Tibial nerve (tissue), 4 donors: Measurements from ENCODE around the gene SUSD2. TPM values are rescaled to one million over a fixed set of nuclear protein-coding genes. Genes with fewer than 3 reads are reported as not detected.
"Not testable (repeated sequence)": the region's sequence is repeated elsewhere in the genome, so short reads cannot be mapped to it uniquely, and the experiment has no call there.

Source experiments
- DNase-seq, 2 donors: peaks; one replicate each; pipeline ENCODE4 v3.0.0-alpha.2; 2019; ENCODE audit warnings: low spot score in 2 of 2
- H3K27ac ChIP-seq, 4 donors: fragments of 200-600 bp; sonication (generic) in 3 of 4; one replicate each; pipeline ENCODE4 v1.5.1; 2017 to 2019; ENCODE audit warnings: mild to moderate bottlenecking in 1 of 4
- H3K27me3 ChIP-seq, 2 donors: fragments of 200-600 bp; sonication (generic) in 1 of 2; one replicate each; pipeline versions ENCODE4 v1.5.1 to v1.6.0; 2017 to 2019
- H3K36me3 ChIP-seq, 3 donors: fragments of 200-600 bp; sonication (generic); one replicate each; pipeline ENCODE4 v1.5.1; 2018 to 2019
- H3K4me1 ChIP-seq, 4 donors: fragments of 200-600 bp; sonication (generic) in 3 of 4; one replicate each; pipeline ENCODE4 v1.5.1; 2017 to 2019
- H3K4me3 ChIP-seq, 4 donors: fragments of 200-600 bp; sonication (generic) in 3 of 4; one replicate each; pipeline ENCODE4 v1.5.1; 2017 to 2019; ENCODE audit warnings: mild to moderate bottlenecking in 1 of 4, moderate library complexity in 1 of 4
- H3K9me3 ChIP-seq, 4 donors: fragments of 200-600 bp; sonication (generic) in 3 of 4; one replicate each; pipeline ENCODE4 v1.5.1; 2017 to 2019
- CTCF ChIP-seq, 5 experiments: fragments of 200-600 bp in 3 of 5; fragments of 450-650 bp in 2 of 5; sonication (generic) in 3 of 5; IDR thresholded peaks; one replicate each; pipeline ENCODE4 v1.5.1; 2016 to 2019; ENCODE audit warnings: antibody characterized with exemption in 5 of 5, mild to moderate bottlenecking in 3 of 5, moderate library complexity in 2 of 5
- EP300 ChIP-seq, 2 donors: sonication (generic); formaldehyde crosslinking; IDR thresholded peaks; one replicate each; pipeline ENCODE4 v1.6.1; 2017; ENCODE audit warnings: antibody characterized with exemption in 2 of 2, mild to moderate bottlenecking in 1 of 2
- POLR2A ChIP-seq, 2 donors: fragments of 450-650 bp; IDR thresholded peaks; one replicate each; pipeline ENCODE4 v1.6.1; 2017; ENCODE audit warnings: antibody characterized with exemption in 2 of 2, mild to moderate bottlenecking in 2 of 2, moderate library complexity in 2 of 2
- WGBS, 2 donors: methylation state at CpG; one replicate each; pipeline ENCODE4 v1.1.5; 2018; 5-methylcytosine and 5-hydroxymethylcytosine counted together
- total RNA-seq, 4 donors: library from RNA; depleted of rRNA; stranded (reverse); fragments of >200 nt; gene quantifications; one replicate each; pipeline ENCODE4 v1.1.0, GENCODE V29; 2016

The SUSD2 gene
- total RNA-seq, 4 donors from 2014 or later, result 9.0 to 9.6 (median 9.4) TPM

- no peak overlapping the region for H3K27ac ChIP-seq
- no peak for DNase-seq
- H3K36me3 ChIP-seq, result no peaks in the 10 kb centered on the region
- no peak overlapping the region for H3K4me3 ChIP-seq
- peaks cover 0 to 28% (median 23%) of the 10 kb centered on the region in 4 donors for H3K4me1 ChIP-seq
- WGBS, 2 donors, result 83 to 85% methylated on average over 4 of the region's 4 CpGs
- TF ChIP-seq POLR2A (IDR thresholded peaks at IDR 0.05), result no peak
- TF ChIP-seq CTCF (IDR thresholded peaks at IDR 0.05), result no peak
- TF ChIP-seq EP300 (IDR thresholded peaks at IDR 0.05), result no peak
- H3K27me3 ChIP-seq, result no peaks in the 10 kb centered on the region
- no peaks in the 10 kb centered on the region for H3K9me3 ChIP-seq
Measured at GRCh38 chr22:24209687-24210086, 28.4 kb downstream of the SUSD2 start.

- not testable (repeated sequence) for DNase-seq, H3K36me3 ChIP-seq
Measured at GRCh38 chr22:24210409-24210808, 29.1 kb downstream of the SUSD2 start.

GRCh38 chr22:24211716-24212115 is 30.4 kb downstream of the SUSD2 start:
- not testable (repeated sequence) for DNase-seq, H3K36me3 ChIP-seq, H3K27ac ChIP-seq, H3K9me3 ChIP-seq, H3K27me3 ChIP-seq, H3K4me3 ChIP-seq
- WGBS, 2 donors, result 79 to 82% methylated on average over 5 of the region's 6 CpGs
- H3K4me1 ChIP-seq, result peaks cover 0 to 25% (median 18%) of the 10 kb centered on the region in 4 donors

More at GRCh38 chr22:24210409-24210808, 29.1 kb downstream of the SUSD2 start:
- H3K27me3 ChIP-seq, H3K9me3 ChIP-seq, H3K4me3 ChIP-seq, H3K27ac ChIP-seq: not testable (repeated sequence)
- WGBS, 2 donors, result 90 to 91% methylated on average over 11 of the region's 11 CpGs
- H3K4me1 ChIP-seq, result peaks cover 0 to 28% (median 23%) of the 10 kb centered on the region in 4 donors

GRCh38 chr22:24213111-24213510 is 31.8 kb downstream of the SUSD2 start:
- not testable (repeated sequence) for H3K9me3 ChIP-seq, H3K27ac ChIP-seq, H3K27me3 ChIP-seq, DNase-seq, H3K4me3 ChIP-seq, H3K36me3 ChIP-seq
- 93 to 96% methylated on average over 9 of the region's 9 CpGs for WGBS, 2 donors
- H3K4me1 ChIP-seq, result peaks cover 0 to 11% (median 6%) of the 10 kb centered on the region in 4 donors

- Histone ChIP-seq H3K27ac (no peak overlapping the region), H3K9me3 (no peaks in the 10 kb centered on the region), H3K4me3 (no peak overlapping the region), H3K4me1 (no peaks in the 10 kb centered on the region), H3K36me3 (peaks cover 0 to 9% (median 0%) of the 10 kb centered on the region in 3 donors), H3K27me3 (no peaks in the 10 kb centered on the region)
- TF ChIP-seq POLR2A (IDR thresholded peaks at IDR 0.05) (no peak), CTCF (IDR thresholded peaks at IDR 0.05) (no peak), EP300 (IDR thresholded peaks at IDR 0.05) (no peak)
- 78 to 87% methylated on average over 11 to 12 of the region's 12 CpGs for WGBS, 2 donors
- no peak for DNase-seq
Measured at GRCh38 chr22:24214467-24215285, 33.4 kb downstream of the SUSD2 start.

- Histone ChIP-seq H3K36me3 (peaks cover 0 to 21% (median 0%) of the 10 kb centered on the region in 3 donors), H3K27me3 (no peaks in the 10 kb centered on the region), H3K4me1 (no peaks in the 10 kb centered on the region), H3K9me3 (no peaks in the 10 kb centered on the region), H3K27ac (no peak overlapping the region), H3K4me3 (no peak overlapping the region)
- no peak for DNase-seq
- WGBS, 2 donors, result 90 to 92% methylated on average over 12 of the region's 12 CpGs
- no peak for TF ChIP-seq EP300 (IDR thresholded peaks at IDR 0.05)
- no peak for TF ChIP-seq CTCF (IDR thresholded peaks at IDR 0.05)
- no peak for TF ChIP-seq POLR2A (IDR thresholded peaks at IDR 0.05)
Measured at GRCh38 chr22:24216541-24217209, 35.4 kb downstream of the SUSD2 start.
